NCI-H146 treated with DMSO at 0.1 percent for 48 hours (cell line): ENCODE results near the gene SLC41A2.
A peak's percentile ranks its signal among the peaks of the same experiment; 100 is the strongest.
"Not testable (repeated sequence)": the region's sequence is repeated elsewhere in the genome, so short reads cannot be mapped to it uniquely, and the experiment has no call there.

Experiments used
- DNase-seq: peaks from one replicate; lab custom pipeline; 2025; ENCODE audit not compliant: unreplicated experiment; lab: John Stamatoyannopoulos, UW

Gene SLC41A2

GRCh38 chr12:104964167-104964855 is 6.2 kb upstream of the SLC41A2 start:
- peak; percentile 63 for DNase-seq

- no peak for DNase-seq
Measured at GRCh38 chr12:104963757-104964156, 5.7 kb upstream of the SLC41A2 start.

- no peak for DNase-seq
Measured at GRCh38 chr12:104960464-104960863, 2.4 kb upstream of the SLC41A2 start.

GRCh38 chr12:104959335-104959841 is 1.3 kb upstream of the SLC41A2 start:
- no peak for DNase-seq

- no peak for DNase-seq
Measured at GRCh38 chr12:104958805-104959334, 780 bp upstream of the SLC41A2 start.

- no peak for DNase-seq
Measured at GRCh38 chr12:104957719-104958000, 430 bp downstream of the SLC41A2 start.

- DNase-seq = no peak
Measured at GRCh38 chr12:104956870-104957718, 996 bp downstream of the SLC41A2 start.

GRCh38 chr12:104955703-104956102 is 2.4 kb downstream of the SLC41A2 start:
- no peak for DNase-seq

- DNase-seq = no peak
Measured at GRCh38 chr12:104953323-104953722, 4.8 kb downstream of the SLC41A2 start.

GRCh38 chr12:104952816-104953215 is 5.3 kb downstream of the SLC41A2 start:
- no peak for DNase-seq

- no peak for DNase-seq
Measured at GRCh38 chr12:104951759-104952509, 6.2 kb downstream of the SLC41A2 start.

GRCh38 chr12:104948716-104949115 is 9.4 kb downstream of the SLC41A2 start:
- DNase-seq = not testable (repeated sequence)

- no peak for DNase-seq
Measured at GRCh38 chr12:104944252-104944651, 13.8 kb downstream of the SLC41A2 start.

- DNase-seq = not testable (repeated sequence)
Measured at GRCh38 chr12:104943401-104943800, 14.7 kb downstream of the SLC41A2 start.

GRCh38 chr12:104942075-104942474 is 16.0 kb downstream of the SLC41A2 start:
- DNase-seq = no peak

- DNase-seq = no peak
Measured at GRCh38 chr12:104941454-104941853, 16.6 kb downstream of the SLC41A2 start.

GRCh38 chr12:104939089-104939488 is 19.0 kb downstream of the SLC41A2 start:
- DNase-seq = no peak

- no peak for DNase-seq
Measured at GRCh38 chr12:104938371-104938770, 19.7 kb downstream of the SLC41A2 start.

GRCh38 chr12:104935886-104936285 is 22.2 kb downstream of the SLC41A2 start:
- no peak for DNase-seq

- no peak for DNase-seq
Measured at GRCh38 chr12:104933778-104934177, 24.3 kb downstream of the SLC41A2 start.

GRCh38 chr12:104933128-104933527 is 25.0 kb downstream of the SLC41A2 start:
- DNase-seq = no peak
